Trophoblast cell (in vitro differentiated cells and primary cell): Measurements from ENCODE around the gene SMG7.

ENCODE experiments used
- DNase-seq, 2 donors: peaks; one replicate each; pipeline ENCODE4 v3.0.0-alpha.2; 2016
- H2AFZ ChIP-seq: 2 replicates; pipeline ENCODE4 v1.6.1; 2013; ENCODE audit warnings: low read length, moderate library complexity, mild to moderate bottlenecking; ENCODE audit not compliant: insufficient read depth, poor library complexity
- H2AK5ac ChIP-seq: 2 replicates; pipeline ENCODE4 v1.6.1; 2013; ENCODE audit warnings: mild to moderate bottlenecking, low read length
- H2BK120ac ChIP-seq: 2 replicates; pipeline ENCODE4 v1.6.1; 2013; ENCODE audit warnings: low read length, mild to moderate bottlenecking, moderate library complexity; ENCODE audit not compliant: insufficient read depth, poor library complexity
- H2BK12ac ChIP-seq: 2 replicates; pipeline ENCODE4 v1.6.1; 2013; ENCODE audit warnings: mild to moderate bottlenecking, low read length, moderate library complexity
- H2BK5ac ChIP-seq: 2 replicates; pipeline ENCODE4 v1.6.1; 2013; ENCODE audit warnings: low read length, low read depth, moderate library complexity, mild to moderate bottlenecking; ENCODE audit not compliant: poor library complexity
- H3K14ac ChIP-seq: 2 replicates; pipeline ENCODE4 v1.6.1; 2013; ENCODE audit warnings: mild to moderate bottlenecking, low read length
- H3K18ac ChIP-seq: 2 replicates; pipeline ENCODE4 v1.6.1; 2013; ENCODE audit warnings: mild to moderate bottlenecking, low read length
- H3K23ac ChIP-seq: 2 replicates; pipeline ENCODE4 v1.6.1; 2013; ENCODE audit warnings: low read length
- H3K27ac ChIP-seq: 2 replicates; pipeline ENCODE4 v1.5.1; 2013; ENCODE audit warnings: low read depth, mild to moderate bottlenecking, inconsistent platforms, low read length, moderate library complexity
- H3K27me3 ChIP-seq: 2 replicates; pipeline ENCODE4 v1.6.1; 2013; ENCODE audit warnings: inconsistent platforms, mild to moderate bottlenecking, low read length, moderate library complexity; ENCODE audit not compliant: insufficient read depth
- H3K36me3 ChIP-seq, 2 experiments: 1 replicate in 1 of 2; 2 replicates in 1 of 2; pipeline ENCODE4 v1.6.1; 2013; ENCODE audit warnings: low read length in 2 of 2, mild to moderate bottlenecking in 2 of 2, moderate library complexity in 1 of 2; ENCODE audit not compliant: insufficient read depth in 2 of 2, control insufficient read depth in 1 of 2
- H3K4ac ChIP-seq: 2 replicates; pipeline ENCODE4 v1.6.1; 2013; ENCODE audit warnings: low read depth, mild to moderate bottlenecking, low read length, moderate library complexity
- H3K4me1 ChIP-seq, 2 experiments: 1 replicate in 1 of 2; 2 replicates in 1 of 2; pipeline ENCODE4 v1.6.1; 2013; ENCODE audit warnings: low read length in 2 of 2, mild to moderate bottlenecking in 2 of 2, moderate library complexity in 1 of 2; ENCODE audit not compliant: insufficient read depth in 2 of 2, control insufficient read depth in 1 of 2
- H3K4me2 ChIP-seq: 2 replicates; pipeline ENCODE4 v1.6.1; 2013; ENCODE audit warnings: inconsistent platforms, mild to moderate bottlenecking, low read length, moderate library complexity
- H3K4me3 ChIP-seq: 2 replicates; pipeline ENCODE4 v1.5.1; 2013; ENCODE audit warnings: mild to moderate bottlenecking, low read depth, low read length, inconsistent platforms
- H3K79me1 ChIP-seq: one replicate; pipeline ENCODE4 v1.6.1; 2013; ENCODE audit warnings: low read length
- H3K79me2 ChIP-seq: 2 replicates; pipeline ENCODE4 v1.6.1; 2013; ENCODE audit warnings: low read length, mild to moderate bottlenecking; ENCODE audit not compliant: control insufficient read depth, insufficient read depth, poor library complexity
- H3K9ac ChIP-seq: 2 replicates; pipeline ENCODE4 v1.6.1; 2013; ENCODE audit warnings: mild to moderate bottlenecking, low read length
- H3K9me3 ChIP-seq: 2 replicates; pipeline ENCODE4 v1.6.1; 2013; ENCODE audit warnings: low read depth, mild to moderate bottlenecking, control low read depth, inconsistent platforms, low read length; ENCODE audit not compliant: insufficient read depth
- H4K12ac ChIP-seq: 2 replicates; pipeline ENCODE4 v1.6.1; 2013; ENCODE audit warnings: low read depth, mild to moderate bottlenecking, low read length, moderate library complexity
- H4K8ac ChIP-seq: 2 replicates; pipeline ENCODE4 v1.6.1; 2013; ENCODE audit warnings: low read depth, mild to moderate bottlenecking, low read length, moderate library complexity
- H4K91ac ChIP-seq: one replicate; pipeline ENCODE4 v1.6.1; 2013; ENCODE audit warnings: low read depth, mild to moderate bottlenecking, low read length, moderate library complexity
- WGBS: extraction: QIAGEN DNeasy Blood & Tissue Kit; methylation state at CpG from one replicate; pipeline ENCODE4 v1.1.7; 2013; ENCODE audit warnings: missing lambda C conversion rate; ENCODE audit not compliant: insufficient read length, insufficient coverage; ENCODE audit errors: extremely low coverage; 5-methylcytosine and 5-hydroxymethylcytosine counted together

SMG7 gene

GRCh38 chr1:183471743-183472487 is 384 bp upstream of the SMG7 start:
- Histone ChIP-seq H3K4me2 (peak overlapping the region; percentile 90), H4K8ac (peak overlapping the region; percentile 99), H3K23ac (no peak overlapping the region), H2BK5ac (peak overlapping the region; percentile 100), H3K27me3 (no peaks in the 10 kb centered on the region), H3K4ac (peak overlapping the region; percentile 87), H3K79me2 (peaks cover 14% of the 10 kb centered on the region), H3K27ac (peak overlapping the region; percentile 99), H2AFZ (peak overlapping the region; percentile 82), H3K36me3 (no peaks in the 10 kb centered on the region), H3K9me3 (no peaks in the 10 kb centered on the region), H2AK5ac (no peak overlapping the region), H4K91ac (peak overlapping the region; percentile 100), H4K12ac (peak overlapping the region; percentile 97), H3K14ac (peak overlapping the region; percentile 92), H3K79me1 (peaks cover 15% of the 10 kb centered on the region), H2BK120ac (peak overlapping the region; percentile 99), H3K18ac (peak overlapping the region; percentile 91), H3K9ac (peak overlapping the region; percentile 96), H3K4me1 (peaks cover 1 to 2% of the 10 kb centered on the region in 2 experiments), H3K4me3 (peak overlapping the region; percentile 100), H2BK12ac (peak overlapping the region; percentile 62)
- DNase-seq: peak; percentile 86 to 90
- no CpG with 5 or more reads among the region's 42 CpGs for WGBS

GRCh38 chr1:183473217-183473536 is 878 bp downstream of the SMG7 start:
- H3K27me3 ChIP-seq: no peaks in the 10 kb centered on the region
- H3K14ac ChIP-seq: peak overlapping the region; percentile 100
- no peak overlapping the region for H4K12ac ChIP-seq
- no peak overlapping the region for H2AK5ac ChIP-seq
- H3K4me1 ChIP-seq: peaks cover 1 to 4% of the 10 kb centered on the region in 2 experiments
- H3K36me3 ChIP-seq: no peaks in the 10 kb centered on the region
- peaks cover 15% of the 10 kb centered on the region for H3K79me1 ChIP-seq
- H3K4ac ChIP-seq: peak overlapping the region; percentile 99
- no peak overlapping the region for H2AFZ ChIP-seq
- no peaks in the 10 kb centered on the region for H3K9me3 ChIP-seq
- no peak overlapping the region for H4K8ac ChIP-seq
- no peak overlapping the region for H3K18ac ChIP-seq
- H3K4me3 ChIP-seq: peak overlapping the region; percentile 100
- H3K79me2 ChIP-seq: peaks cover 14% of the 10 kb centered on the region
- H2BK120ac ChIP-seq: no peak overlapping the region
- DNase-seq: no peak
- H2BK5ac ChIP-seq: no peak overlapping the region
- H2BK12ac ChIP-seq: no peak overlapping the region
- no CpG with 5 or more reads among the region's 9 CpGs for WGBS
- no peak overlapping the region for H3K27ac ChIP-seq
- peak overlapping the region; percentile 99 for H3K9ac ChIP-seq
- peak overlapping the region; percentile 96 for H4K91ac ChIP-seq
- H3K23ac ChIP-seq: no peak overlapping the region
- H3K4me2 ChIP-seq: peak overlapping the region; percentile 79

GRCh38 chr1:183476081-183476480 is 3.8 kb downstream of the SMG7 start:
- WGBS: no CpG with 5 or more reads among the region's 3 CpGs
- Histone ChIP-seq H3K27ac (no peak overlapping the region), H3K4me2 (no peak overlapping the region), H2AK5ac (no peak overlapping the region), H2BK120ac (no peak overlapping the region), H3K36me3 (no peaks in the 10 kb centered on the region), H3K79me2 (peaks cover 14% of the 10 kb centered on the region), H3K9me3 (no peaks in the 10 kb centered on the region), H4K91ac (no peak overlapping the region), H3K18ac (no peak overlapping the region), H3K4me1 (peaks cover 1 to 4% of the 10 kb centered on the region in 2 experiments), H3K4me3 (no peak overlapping the region), H3K27me3 (no peaks in the 10 kb centered on the region), H3K4ac (peak overlapping the region; percentile 82), H3K79me1 (peaks cover 14% of the 10 kb centered on the region), H2AFZ (no peak overlapping the region), H4K8ac (no peak overlapping the region), H3K14ac (no peak overlapping the region), H3K9ac (no peak overlapping the region), H3K23ac (no peak overlapping the region), H2BK12ac (no peak overlapping the region), H2BK5ac (no peak overlapping the region), H4K12ac (no peak overlapping the region)
- DNase-seq: no peak

- H3K23ac ChIP-seq: no peak overlapping the region
- peaks cover 1 to 3% of the 10 kb centered on the region in 2 experiments for H3K4me1 ChIP-seq
- no peak overlapping the region for H3K9ac ChIP-seq
- no peak overlapping the region for H3K14ac ChIP-seq
- no peak overlapping the region for H2BK5ac ChIP-seq
- no peak overlapping the region for H3K18ac ChIP-seq
- no peaks in the 10 kb centered on the region for H3K27me3 ChIP-seq
- H3K9me3 ChIP-seq: no peaks in the 10 kb centered on the region
- H4K8ac ChIP-seq: no peak overlapping the region
- H3K79me1 ChIP-seq: no peaks in the 10 kb centered on the region
- peak overlapping the region; percentile 69 for H3K4ac ChIP-seq
- H3K4me3 ChIP-seq: no peak overlapping the region
- DNase-seq: no peak
- H4K91ac ChIP-seq: no peak overlapping the region
- WGBS: no CpG with 5 or more reads among the region's 3 CpGs
- H3K4me2 ChIP-seq: no peak overlapping the region
- H3K36me3 ChIP-seq: no peaks in the 10 kb centered on the region
- H2BK120ac ChIP-seq: no peak overlapping the region
- no peak overlapping the region for H2AK5ac ChIP-seq
- no peak overlapping the region for H2BK12ac ChIP-seq
- no peak overlapping the region for H2AFZ ChIP-seq
- H4K12ac ChIP-seq: no peak overlapping the region
- H3K79me2 ChIP-seq: peaks cover 4% of the 10 kb centered on the region
- no peak overlapping the region for H3K27ac ChIP-seq
These were observed 5.9 kb downstream of the SMG7 start for GRCh38 chr1:183477986-183478781.
